Left lung (tissue), 10 donors: ENCODE results near the gene BAHCC1. TPM values are rescaled to one million over a fixed set of nuclear protein-coding genes. Genes with fewer than 3 reads are reported as not detected.

Experiments used
- ATAC-seq: fragments of 200-7000 bp; cut with Tn5 transposase; one replicate; pipeline ENCODE4 v1.9.1; 2020; ENCODE audit warnings: moderate library complexity
- DNase-seq, 4 donors: peaks; one replicate each; pipeline ENCODE4 v3.0.0-alpha.2; 2013 to 2020
- H3K27ac ChIP-seq, 2 donors: fragments of 200-600 bp; sonication (generic) in 1 of 2; one replicate each; pipeline versions ENCODE4 v1.5.0 to v1.8.0; 2020 to 2021
- H3K27me3 ChIP-seq, 2 donors: fragments of 200-600 bp; sonication (generic) in 1 of 2; one replicate each; pipeline versions ENCODE4 v1.5.0 to v1.8.0; 2020 to 2021
- H3K36me3 ChIP-seq, 2 donors: fragments of 200-600 bp; sonication (generic) in 1 of 2; one replicate each; pipeline versions ENCODE4 v1.5.0 to v1.8.0; 2020 to 2021
- H3K4me1 ChIP-seq, 2 donors: fragments of 200-600 bp; one replicate each; pipeline ENCODE4 v1.8.0; 2021
- H3K4me3 ChIP-seq, 2 donors: fragments of 200-600 bp; sonication (generic) in 1 of 2; one replicate each; pipeline versions ENCODE4 v1.5.0 to v1.8.0; 2020 to 2021; ENCODE audit warnings: mild to moderate bottlenecking in 1 of 2
- H3K9me3 ChIP-seq, 2 donors: fragments of 200-600 bp; sonication (generic) in 1 of 2; one replicate each; pipeline versions ENCODE4 v1.5.0 to v1.8.0; 2020 to 2021
- intact Hi-C, 2 donors: fragments of 100-400 bp; cut with DNase I; formaldehyde crosslinking; loops; one replicate each; pipeline versions ENCODE4 v1.11.2 to v1.14.2; 2022
- polyA plus RNA-seq, 6 donors: library from polyadenylated mRNA; unstranded; fragments of 120-200 nt; gene quantifications; one replicate each; pipeline ENCODE4 v1.2.1, GENCODE V29; 2013; ENCODE audit not compliant: insufficient read length in 6 of 6
- total RNA-seq, 2 donors: library from RNA; stranded (reverse); fragmentation: NEBNext Ultra II Directional; extraction: Animal tissue kit (Norgen Biotek cat#: 25700); gene quantifications; one replicate each; pipeline ENCODE4 v1.2.1, GENCODE V29; 2021
- TF ChIP-seq, protein P1 (sequence below), 2 donors: fragments of 200-600 bp; sonication (generic) in 1 of 2; IDR thresholded peaks; one replicate each; pipeline versions ENCODE4 v1.5.0 to v1.8.0; 2021; ENCODE audit warnings: antibody characterized with exemption in 2 of 2
- donor health status: DM: no; HTN: yes; CAD: no.
- donor health status: DM: no; HTN: no; CAD: no.

Gene BAHCC1
- total and polyA plus RNA-seq, 8 donors: 13.6 to 28.5 (median 21.4) TPM

DNA sequence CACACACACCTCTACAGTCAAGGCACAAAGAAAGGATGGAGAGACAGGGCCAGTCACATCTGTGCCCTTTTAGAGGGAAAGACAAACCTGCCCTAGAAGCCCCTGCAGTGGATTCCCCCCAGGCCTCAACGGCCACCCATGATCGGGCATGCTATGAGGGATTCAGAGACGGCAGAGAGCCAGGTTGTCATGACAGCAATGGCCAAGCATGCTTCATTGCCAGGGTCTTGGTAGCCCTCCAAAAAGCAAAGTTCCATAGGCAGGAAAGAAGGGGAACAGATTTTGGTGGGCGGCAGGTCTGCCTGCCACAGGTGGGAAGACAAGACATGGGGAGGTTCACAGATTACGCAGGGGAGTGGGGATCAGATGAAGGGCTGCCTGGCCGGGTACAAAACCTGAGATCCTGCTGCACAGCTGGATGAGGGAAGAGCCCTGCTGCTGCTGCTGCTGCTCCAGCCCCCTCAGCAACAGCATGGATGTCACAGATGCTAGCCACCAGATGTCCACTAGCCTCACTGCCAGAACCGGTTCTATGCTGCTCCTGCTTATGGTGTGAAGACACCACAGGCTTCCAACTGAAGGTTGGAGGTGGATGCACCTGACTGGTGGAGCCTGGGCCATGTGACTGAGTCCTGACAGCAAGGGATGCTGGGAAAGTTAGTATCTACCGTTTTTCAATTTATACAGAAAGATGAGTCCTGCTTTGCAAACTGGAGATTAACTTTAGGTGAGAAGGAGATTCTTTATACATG lies 99.5 kb downstream of the BAHCC1 start:
- Histone ChIP-seq H3K4me1 (peaks cover 0 to 3% of the 10 kb centered on the region in 2 donors), H3K4me3 (no peak overlapping the region), H3K27ac (no peak overlapping the region), H3K9me3 (no peaks in the 10 kb centered on the region), H3K36me3 (no peaks in the 10 kb centered on the region), H3K27me3 (peaks cover 0 to 17% of the 10 kb centered on the region in 2 donors)
- intact Hi-C loops: no loop called here
- ATAC-seq (no peak), DNase-seq (no peak)
- TF ChIP-seq, protein P1, sequence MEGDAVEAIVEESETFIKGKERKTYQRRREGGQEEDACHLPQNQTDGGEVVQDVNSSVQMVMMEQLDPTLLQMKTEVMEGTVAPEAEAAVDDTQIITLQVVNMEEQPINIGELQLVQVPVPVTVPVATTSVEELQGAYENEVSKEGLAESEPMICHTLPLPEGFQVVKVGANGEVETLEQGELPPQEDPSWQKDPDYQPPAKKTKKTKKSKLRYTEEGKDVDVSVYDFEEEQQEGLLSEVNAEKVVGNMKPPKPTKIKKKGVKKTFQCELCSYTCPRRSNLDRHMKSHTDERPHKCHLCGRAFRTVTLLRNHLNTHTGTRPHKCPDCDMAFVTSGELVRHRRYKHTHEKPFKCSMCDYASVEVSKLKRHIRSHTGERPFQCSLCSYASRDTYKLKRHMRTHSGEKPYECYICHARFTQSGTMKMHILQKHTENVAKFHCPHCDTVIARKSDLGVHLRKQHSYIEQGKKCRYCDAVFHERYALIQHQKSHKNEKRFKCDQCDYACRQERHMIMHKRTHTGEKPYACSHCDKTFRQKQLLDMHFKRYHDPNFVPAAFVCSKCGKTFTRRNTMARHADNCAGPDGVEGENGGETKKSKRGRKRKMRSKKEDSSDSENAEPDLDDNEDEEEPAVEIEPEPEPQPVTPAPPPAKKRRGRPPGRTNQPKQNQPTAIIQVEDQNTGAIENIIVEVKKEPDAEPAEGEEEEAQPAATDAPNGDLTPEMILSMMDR (IDR thresholded peaks at IDR 0.05): no peak

DNA sequence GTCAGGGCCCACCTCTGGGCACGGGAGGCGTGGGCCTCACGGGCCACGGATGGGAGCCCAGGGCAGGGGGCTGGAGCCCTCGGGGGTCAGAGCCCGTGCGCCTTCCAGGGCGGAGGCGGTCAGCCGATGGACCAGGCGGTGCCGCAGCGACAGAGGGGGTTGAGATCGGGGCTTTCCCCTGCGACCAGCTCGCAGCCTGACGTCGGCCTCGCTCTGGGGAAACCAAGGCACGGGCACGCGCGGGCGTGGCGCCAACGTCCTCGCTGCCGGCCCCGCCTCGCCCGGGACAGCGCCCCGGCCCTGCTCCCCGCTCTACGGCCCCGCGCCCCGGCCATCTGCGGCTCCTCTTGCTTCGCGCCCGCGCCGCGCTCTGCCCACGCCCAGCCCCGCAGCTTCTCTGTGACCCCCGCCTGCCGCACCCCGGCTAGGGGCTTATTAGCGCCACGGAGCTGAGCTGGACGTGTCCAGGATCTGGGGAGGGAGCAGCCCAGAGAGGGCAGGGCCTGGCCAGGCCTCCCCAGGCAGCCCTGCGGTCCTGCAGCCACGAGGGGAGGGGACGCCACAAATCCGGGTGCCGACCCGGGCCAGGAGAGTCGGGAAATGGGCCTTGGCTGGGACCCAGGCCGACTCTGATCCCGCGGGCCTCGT lies 103.8 kb downstream of the BAHCC1 start:
- Histone ChIP-seq H3K4me3 (no peak overlapping the region), H3K4me1 (no peaks in the 10 kb centered on the region), H3K9me3 (no peaks in the 10 kb centered on the region), H3K27me3 (peaks cover 0 to 19% of the 10 kb centered on the region in 2 donors), H3K27ac (no peak overlapping the region), H3K36me3 (no peaks in the 10 kb centered on the region)
- DNase-seq: peak in 1 of 4 donors; percentile 76
- intact Hi-C loops: no loop called here
- TF ChIP-seq, protein P1 (IDR thresholded peaks at IDR 0.05): no peak
- ATAC-seq: no peak

GRCh38 chr17:81499601-81499970 lies 104.3 kb downstream of the BAHCC1 start:
- Histone ChIP-seq H3K36me3 (no peaks in the 10 kb centered on the region), H3K27me3 (peaks cover 0 to 19% of the 10 kb centered on the region in 2 donors), H3K4me1 (no peaks in the 10 kb centered on the region), H3K4me3 (no peak overlapping the region), H3K27ac (no peak overlapping the region), H3K9me3 (no peaks in the 10 kb centered on the region)
- intact Hi-C loops: no loop called here
- ATAC-seq: no peak
- no peak for DNase-seq
- TF ChIP-seq, protein P1 (IDR thresholded peaks at IDR 0.05): no peak

GRCh38 chr17:81500047-81500446 lies 104.8 kb downstream of the BAHCC1 start:
- TF ChIP-seq, protein P1 (IDR thresholded peaks at IDR 0.05): no peak
- Histone ChIP-seq H3K36me3 (no peaks in the 10 kb centered on the region), H3K9me3 (no peaks in the 10 kb centered on the region), H3K4me1 (no peaks in the 10 kb centered on the region), H3K4me3 (no peak overlapping the region), H3K27ac (no peak overlapping the region), H3K27me3 (peaks cover 0 to 17% of the 10 kb centered on the region in 2 donors)
- ATAC-seq: peak; percentile 65
- intact Hi-C loops: no loop called here
- DNase-seq: peak in 1 of 4 donors; percentile 37

- H3K36me3 ChIP-seq: no peaks in the 10 kb centered on the region
- H3K9me3 ChIP-seq: no peaks in the 10 kb centered on the region
- DNase-seq (peak in 1 of 4 donors; percentile 59), ATAC-seq (no peak)
- H3K27ac ChIP-seq: no peak overlapping the region
- H3K27me3 ChIP-seq: peaks cover 0 to 14% of the 10 kb centered on the region in 2 donors
- H3K4me1 ChIP-seq: no peaks in the 10 kb centered on the region
- TF ChIP-seq, protein P1 (IDR thresholded peaks at IDR 0.05): no peak
- no peak overlapping the region for H3K4me3 ChIP-seq
- intact Hi-C loops: no loop called here
These were observed 107.3 kb downstream of the BAHCC1 start for GRCh38 chr17:81502471-81503017.
